Measurements from ENCODE around the gene GAS7.

GAS7 gene

DNA sequence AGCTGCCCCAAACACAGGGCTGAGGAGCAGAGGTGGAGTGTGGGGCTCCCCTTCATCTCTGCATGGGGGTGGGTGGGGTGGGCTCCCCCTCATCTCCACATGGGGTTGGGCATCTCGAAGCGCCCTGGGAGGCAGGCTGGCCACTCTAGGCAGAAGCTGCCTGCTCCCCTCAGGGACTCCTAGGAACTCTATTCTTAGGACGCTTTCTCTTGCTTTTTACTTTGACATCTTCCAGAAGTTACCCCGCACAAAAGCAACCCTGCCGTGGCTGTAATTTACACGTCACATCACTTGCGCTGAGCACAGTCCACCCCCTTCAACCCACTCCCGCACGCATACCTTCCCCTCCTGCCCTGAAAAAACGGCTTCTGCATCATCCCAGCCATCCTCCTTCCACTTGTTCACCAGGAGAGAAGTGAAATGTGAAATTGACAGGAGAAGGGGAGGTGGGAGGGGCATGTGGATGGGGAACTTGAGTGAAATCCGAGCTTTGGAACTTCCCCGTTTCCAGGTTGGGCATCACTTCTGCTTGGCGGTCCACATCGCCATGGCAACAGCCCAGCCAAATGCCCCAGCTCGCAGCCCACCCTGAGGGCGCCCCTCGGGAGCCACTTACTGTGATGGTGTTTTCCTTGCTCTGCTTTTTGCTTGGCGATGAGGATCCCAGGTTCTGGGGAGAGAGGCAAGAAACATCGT, 239.7 kb downstream of the GAS7 start:
- Mint-ChIP-seq H3K9me3 (no peaks in the 10 kb centered on the region), H3K36me3 (no peaks in the 10 kb centered on the region), H3K27ac (no peak overlapping the region), H3K4me1 (no peaks in the 10 kb centered on the region), H3K27me3 (peaks cover 35% of the 10 kb centered on the region), H3K4me3 (no peak overlapping the region)
- no peak for ATAC-seq

DNA sequence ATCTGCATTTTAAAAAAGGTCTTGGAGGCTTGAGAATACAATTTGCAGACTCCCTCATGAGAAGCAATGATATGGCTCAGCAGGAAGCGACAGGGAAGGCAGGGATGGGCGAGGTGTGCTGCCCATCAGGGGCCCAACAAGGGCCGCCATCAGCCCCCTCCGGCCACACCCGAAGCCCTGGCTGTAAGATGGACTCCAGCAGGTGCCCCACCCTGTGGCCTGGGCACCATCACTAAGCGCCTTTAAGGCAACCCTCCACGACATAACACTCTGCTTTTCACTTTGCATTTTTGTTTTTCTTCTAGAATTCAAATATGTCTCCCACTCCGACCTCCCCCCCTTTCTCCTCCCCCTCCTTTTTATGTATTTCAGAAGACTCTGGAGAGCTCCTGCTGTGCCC, 241.2 kb downstream of the GAS7 start:
- no peaks in the 10 kb centered on the region for H3K36me3 Mint-ChIP-seq
- H3K27ac Mint-ChIP-seq: no peak overlapping the region
- H3K9me3 Mint-ChIP-seq: no peaks in the 10 kb centered on the region
- no peak overlapping the region for H3K4me3 Mint-ChIP-seq
- no peaks in the 10 kb centered on the region for H3K4me1 Mint-ChIP-seq
- H3K27me3 Mint-ChIP-seq: peaks cover 35% of the 10 kb centered on the region
- no peak for ATAC-seq

DNA sequence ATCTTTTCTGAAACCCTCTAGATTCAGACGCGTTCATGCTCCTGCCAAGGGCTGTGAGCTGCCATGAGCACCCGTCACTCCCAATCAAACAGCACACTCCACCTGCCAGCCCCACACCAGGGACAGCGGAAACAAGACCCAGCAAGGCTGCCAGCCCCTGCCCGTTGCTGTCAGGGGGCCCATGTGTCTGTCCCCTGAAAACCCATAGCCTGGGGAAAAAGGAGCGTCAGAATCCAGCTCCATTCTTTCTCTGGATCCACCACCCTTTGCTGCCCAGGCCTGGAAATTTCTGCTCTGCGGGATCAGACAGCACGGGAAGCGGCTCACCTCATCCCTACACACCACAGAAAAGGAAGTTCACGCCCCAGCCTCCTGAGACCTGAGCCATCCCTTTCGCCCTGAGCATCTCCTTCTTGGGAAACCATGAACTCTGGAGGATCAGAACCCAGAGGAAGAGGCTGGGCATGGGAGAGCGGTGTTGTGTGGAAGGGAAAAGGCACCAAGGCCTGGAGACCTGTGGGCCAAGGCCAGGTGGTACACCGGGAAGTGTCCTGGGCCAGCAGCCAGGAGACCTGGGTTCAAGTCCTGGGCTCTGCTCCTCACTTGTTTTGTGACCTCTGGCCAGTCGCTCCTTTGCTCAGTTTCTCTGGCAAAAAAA, 241.8 kb downstream of the GAS7 start:
- Mint-ChIP-seq H3K9me3 (no peaks in the 10 kb centered on the region), H3K27me3 (peaks cover 35% of the 10 kb centered on the region), H3K4me3 (no peak overlapping the region), H3K27ac (no peak overlapping the region), H3K4me1 (no peaks in the 10 kb centered on the region), H3K36me3 (no peaks in the 10 kb centered on the region)
- no peak for ATAC-seq

DNA sequence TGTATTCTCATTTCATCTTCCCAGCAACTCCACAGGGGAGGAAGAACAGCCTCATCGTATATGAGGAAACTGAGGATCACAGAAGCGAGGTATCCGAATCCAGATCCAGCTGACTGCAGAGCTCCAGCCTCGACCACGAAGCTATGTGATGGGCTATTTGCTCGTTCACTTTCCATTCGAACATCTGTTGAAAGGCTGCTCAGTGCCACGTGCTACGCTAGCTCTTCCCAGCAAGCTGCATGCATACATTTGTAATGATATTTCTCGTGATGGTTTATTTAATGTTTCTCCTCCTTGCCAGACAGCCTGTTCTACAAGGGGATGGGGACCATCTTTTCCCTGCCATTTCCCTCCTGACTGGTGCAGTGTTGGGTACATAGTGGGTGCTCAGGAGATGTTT, 244.9 kb downstream of the GAS7 start:
- Mint-ChIP-seq H3K27ac (no peak overlapping the region), H3K4me3 (no peak overlapping the region), H3K36me3 (no peaks in the 10 kb centered on the region), H3K9me3 (no peaks in the 10 kb centered on the region), H3K4me1 (no peaks in the 10 kb centered on the region), H3K27me3 (peaks cover 19% of the 10 kb centered on the region)
- no peak for ATAC-seq

DNA sequence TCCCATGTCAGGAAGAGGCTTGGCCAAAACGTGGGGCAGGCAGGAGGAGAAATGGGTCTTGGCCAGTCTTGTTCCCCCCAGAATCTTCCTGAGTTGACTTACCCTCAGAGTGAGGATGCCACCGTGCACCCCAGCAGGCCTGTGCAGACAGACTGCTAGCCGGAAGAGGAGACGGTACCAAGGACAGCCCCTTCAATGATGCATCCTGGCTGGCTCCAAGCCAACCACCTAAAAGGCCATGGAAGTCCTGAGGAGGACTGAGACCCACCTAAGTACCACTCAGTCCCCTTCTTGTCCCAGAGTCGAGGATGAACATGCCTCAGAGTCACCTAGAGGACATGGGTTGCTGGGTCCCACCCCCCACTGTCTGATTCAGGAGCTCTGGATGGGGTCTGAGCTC, 246.6 kb downstream of the GAS7 start:
- H3K27me3 Mint-ChIP-seq: peaks cover 2% of the 10 kb centered on the region
- no peaks in the 10 kb centered on the region for H3K4me1 Mint-ChIP-seq
- H3K36me3 Mint-ChIP-seq: no peaks in the 10 kb centered on the region
- no peak overlapping the region for H3K4me3 Mint-ChIP-seq
- H3K27ac Mint-ChIP-seq: no peak overlapping the region
- H3K9me3 Mint-ChIP-seq: no peaks in the 10 kb centered on the region
- no peak for ATAC-seq

DNA sequence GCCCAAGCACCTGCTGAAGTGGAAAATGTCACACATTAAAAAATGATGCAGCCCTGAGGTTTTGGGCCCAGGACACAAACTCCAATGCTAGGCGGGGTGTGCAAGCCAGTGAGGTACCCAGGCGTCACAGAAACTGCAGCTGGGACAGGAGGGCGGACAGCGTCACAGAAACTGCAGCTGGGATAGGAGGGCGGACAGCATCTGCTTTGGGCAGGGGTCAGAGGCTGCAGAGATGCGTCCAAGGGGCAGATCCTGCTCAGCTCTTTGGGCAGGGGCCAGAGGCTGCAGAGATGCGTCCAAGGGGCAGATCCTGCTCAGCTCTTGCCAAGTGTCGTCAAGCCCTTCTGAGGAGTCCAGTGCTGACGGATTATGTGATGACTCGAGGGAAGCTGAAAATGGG, 249.5 kb downstream of the GAS7 start:
- no peak overlapping the region for H3K27ac Mint-ChIP-seq
- ATAC-seq: no peak
- H3K4me3 Mint-ChIP-seq: no peak overlapping the region
- no peaks in the 10 kb centered on the region for H3K4me1 Mint-ChIP-seq
- H3K9me3 Mint-ChIP-seq: no peaks in the 10 kb centered on the region
- H3K27me3 Mint-ChIP-seq: no peaks in the 10 kb centered on the region
- no peaks in the 10 kb centered on the region for H3K36me3 Mint-ChIP-seq

DNA sequence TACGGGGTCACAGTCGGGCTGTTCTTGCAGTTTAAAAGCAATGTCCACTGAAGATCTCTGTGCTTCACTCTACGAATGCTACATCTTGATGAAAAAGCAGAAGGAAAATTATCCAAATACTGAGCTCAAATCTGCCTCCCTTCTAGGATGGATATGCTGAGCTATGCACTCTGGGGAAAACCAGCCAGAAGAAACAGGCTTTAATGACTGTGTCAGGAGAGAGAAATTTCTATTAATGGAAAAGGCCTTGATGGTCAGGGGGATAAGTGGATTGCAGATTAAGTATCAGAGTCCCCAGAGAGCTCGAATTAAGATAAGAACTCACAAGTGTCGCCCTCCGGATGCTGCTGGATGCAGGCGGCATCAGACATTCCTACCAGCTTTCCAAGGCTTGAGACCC, 253.7 kb downstream of the GAS7 start:
- no peaks in the 10 kb centered on the region for H3K9me3 Mint-ChIP-seq
- H3K36me3 Mint-ChIP-seq: no peaks in the 10 kb centered on the region
- no peaks in the 10 kb centered on the region for H3K27me3 Mint-ChIP-seq
- no peak for ATAC-seq
- no peak overlapping the region for H3K4me3 Mint-ChIP-seq
- H3K27ac Mint-ChIP-seq: no peak overlapping the region
- no peaks in the 10 kb centered on the region for H3K4me1 Mint-ChIP-seq

DNA sequence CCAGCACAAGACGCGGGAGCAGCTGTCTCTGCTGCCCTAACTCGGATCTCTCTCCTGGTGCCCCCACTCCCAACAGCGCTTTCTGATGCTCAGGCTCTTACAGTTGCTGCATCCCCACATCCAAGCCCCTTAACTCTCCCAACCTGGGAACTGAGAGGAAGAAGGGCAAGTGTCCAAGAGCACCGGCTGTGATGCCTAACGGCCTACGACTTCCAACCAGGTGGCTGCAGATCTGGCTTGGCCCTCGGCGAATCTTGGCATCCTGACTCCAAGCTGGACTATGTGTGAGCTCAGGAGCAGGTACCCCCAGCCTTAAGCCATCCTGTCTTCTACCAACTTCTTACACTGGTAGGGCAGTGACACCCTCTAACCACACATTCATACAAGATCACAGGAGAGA, 255.1 kb downstream of the GAS7 start:
- Mint-ChIP-seq H3K27me3 (no peaks in the 10 kb centered on the region), H3K36me3 (no peaks in the 10 kb centered on the region), H3K27ac (no peak overlapping the region), H3K9me3 (no peaks in the 10 kb centered on the region), H3K4me3 (no peak overlapping the region), H3K4me1 (no peaks in the 10 kb centered on the region)
- no peak for ATAC-seq

DNA sequence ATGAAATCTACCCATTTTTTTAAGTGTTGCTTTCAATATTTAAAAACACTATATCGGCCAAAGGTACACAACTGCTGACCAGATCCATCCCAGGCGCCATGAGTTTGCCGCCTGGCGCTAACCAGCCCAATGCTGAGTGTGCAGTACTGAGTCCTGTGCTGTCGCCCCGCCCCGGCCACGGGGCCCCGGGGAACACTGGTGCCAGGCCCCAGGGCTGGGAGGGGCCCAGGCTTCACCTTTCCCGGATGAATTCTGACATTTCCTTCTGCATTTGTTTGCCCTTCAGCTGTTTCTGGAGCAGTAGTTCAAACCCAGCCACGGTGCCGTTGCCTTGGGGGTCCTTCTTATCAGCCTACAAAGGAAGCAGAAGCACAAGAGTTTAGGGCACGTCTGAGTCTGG, 255.5 kb downstream of the GAS7 start:
- no peaks in the 10 kb centered on the region for H3K27me3 Mint-ChIP-seq
- no peaks in the 10 kb centered on the region for H3K36me3 Mint-ChIP-seq
- no peak overlapping the region for H3K27ac Mint-ChIP-seq
- H3K4me1 Mint-ChIP-seq: no peaks in the 10 kb centered on the region
- no peak overlapping the region for H3K4me3 Mint-ChIP-seq
- no peaks in the 10 kb centered on the region for H3K9me3 Mint-ChIP-seq
- no peak for ATAC-seq

DNA sequence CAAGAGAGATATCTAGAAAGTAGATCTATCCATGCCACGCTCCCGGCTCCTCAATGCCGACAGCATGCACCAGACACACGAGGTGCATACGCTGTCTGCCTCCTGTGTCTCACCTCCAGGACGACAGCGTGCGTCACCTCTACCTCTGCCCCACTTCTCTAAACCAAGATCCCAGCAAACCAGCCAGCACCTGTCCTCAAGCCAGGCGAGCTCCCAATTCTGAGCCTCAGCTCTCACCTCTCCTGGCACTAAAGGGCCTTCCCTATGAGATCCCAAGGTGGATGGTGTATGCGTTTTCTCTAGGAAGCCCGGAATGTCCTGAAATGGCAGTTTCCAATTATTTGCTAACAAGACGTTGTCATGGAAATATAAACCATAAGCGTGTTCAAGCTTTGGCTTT, 257.1 kb downstream of the GAS7 start:
- H3K9me3 Mint-ChIP-seq: no peaks in the 10 kb centered on the region
- no peak overlapping the region for H3K4me3 Mint-ChIP-seq
- H3K27me3 Mint-ChIP-seq: no peaks in the 10 kb centered on the region
- no peak overlapping the region for H3K27ac Mint-ChIP-seq
- no peaks in the 10 kb centered on the region for H3K36me3 Mint-ChIP-seq
- no peak for ATAC-seq
- H3K4me1 Mint-ChIP-seq: no peaks in the 10 kb centered on the region

DNA sequence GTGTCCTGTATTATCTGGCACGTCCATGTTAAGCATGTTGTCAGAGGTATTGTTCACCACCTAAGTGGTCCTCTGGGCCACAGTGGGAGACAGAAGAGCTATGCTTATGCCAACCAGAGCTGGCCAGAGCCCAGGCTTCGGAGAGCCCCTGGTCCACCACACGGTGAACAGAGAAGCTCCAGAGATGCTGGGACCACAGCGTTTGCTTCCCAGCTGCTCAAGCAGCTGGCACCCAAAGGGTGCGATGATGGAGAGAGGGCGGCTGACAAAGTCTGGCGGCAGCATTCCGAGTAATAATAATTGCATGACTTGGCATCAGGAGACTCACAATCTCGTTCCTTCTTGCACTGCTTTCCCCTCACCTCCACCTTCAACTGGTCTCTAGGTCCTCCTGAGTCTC, 257.6 kb downstream of the GAS7 start:
- Mint-ChIP-seq H3K27ac (no peak overlapping the region), H3K36me3 (no peaks in the 10 kb centered on the region)
- ATAC-seq: no peak

DNA sequence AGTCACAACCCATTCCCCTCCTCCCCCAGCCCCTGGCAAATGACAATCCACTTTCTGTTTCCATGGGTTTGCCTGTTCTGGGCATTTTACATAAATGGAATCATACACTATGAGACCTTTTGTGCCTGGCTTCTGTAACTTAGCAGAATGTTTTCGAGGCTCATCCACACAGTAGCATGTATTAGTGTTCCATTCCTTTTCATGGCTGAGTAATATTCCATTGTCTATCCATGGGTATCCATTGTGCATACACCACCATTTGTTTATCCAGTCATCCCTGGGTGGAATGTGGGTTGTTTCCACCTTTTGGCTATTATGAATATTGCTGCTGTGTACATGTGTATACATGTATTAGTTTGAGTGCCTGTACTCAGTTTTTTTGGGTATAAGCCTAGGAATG, 259.6 kb downstream of the GAS7 start:
- ATAC-seq: no peak
- no peaks in the 10 kb centered on the region for H3K27me3 Mint-ChIP-seq
- no peak overlapping the region for H3K4me3 Mint-ChIP-seq
- no peaks in the 10 kb centered on the region for H3K9me3 Mint-ChIP-seq
- H3K27ac Mint-ChIP-seq: no peak overlapping the region
- no peaks in the 10 kb centered on the region for H3K4me1 Mint-ChIP-seq
- H3K36me3 Mint-ChIP-seq: no peaks in the 10 kb centered on the region

More for the DNA sequence above, 257.6 kb downstream of the GAS7 start:
- Mint-ChIP-seq H3K27me3 (no peaks in the 10 kb centered on the region), H3K4me3 (no peak overlapping the region), H3K9me3 (no peaks in the 10 kb centered on the region), H3K4me1 (no peaks in the 10 kb centered on the region)

DNA sequence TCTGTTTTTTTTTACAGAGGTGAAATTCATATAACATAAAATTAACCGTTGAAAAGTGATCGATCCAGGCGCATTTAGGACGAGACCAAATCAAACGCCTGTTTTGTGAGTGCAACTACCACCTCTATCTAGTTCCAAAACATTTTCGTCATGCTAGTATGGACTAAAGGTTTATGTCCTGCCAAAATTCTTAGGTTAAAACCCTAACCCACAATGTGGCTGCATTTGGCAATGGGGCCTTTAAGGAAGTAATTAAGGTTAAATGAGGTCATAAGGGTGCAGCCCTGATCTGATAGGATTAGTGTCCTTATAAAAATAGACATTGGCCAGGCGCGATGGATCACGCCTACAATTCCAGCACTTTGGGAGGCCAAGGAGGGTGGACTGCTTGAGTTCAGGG, 260.5 kb downstream of the GAS7 start:
- H3K27ac Mint-ChIP-seq: no peak overlapping the region
- no peaks in the 10 kb centered on the region for H3K4me1 Mint-ChIP-seq
- no peaks in the 10 kb centered on the region for H3K9me3 Mint-ChIP-seq
- no peaks in the 10 kb centered on the region for H3K27me3 Mint-ChIP-seq
- no peak for ATAC-seq
- H3K4me3 Mint-ChIP-seq: no peak overlapping the region
- no peaks in the 10 kb centered on the region for H3K36me3 Mint-ChIP-seq

DNA sequence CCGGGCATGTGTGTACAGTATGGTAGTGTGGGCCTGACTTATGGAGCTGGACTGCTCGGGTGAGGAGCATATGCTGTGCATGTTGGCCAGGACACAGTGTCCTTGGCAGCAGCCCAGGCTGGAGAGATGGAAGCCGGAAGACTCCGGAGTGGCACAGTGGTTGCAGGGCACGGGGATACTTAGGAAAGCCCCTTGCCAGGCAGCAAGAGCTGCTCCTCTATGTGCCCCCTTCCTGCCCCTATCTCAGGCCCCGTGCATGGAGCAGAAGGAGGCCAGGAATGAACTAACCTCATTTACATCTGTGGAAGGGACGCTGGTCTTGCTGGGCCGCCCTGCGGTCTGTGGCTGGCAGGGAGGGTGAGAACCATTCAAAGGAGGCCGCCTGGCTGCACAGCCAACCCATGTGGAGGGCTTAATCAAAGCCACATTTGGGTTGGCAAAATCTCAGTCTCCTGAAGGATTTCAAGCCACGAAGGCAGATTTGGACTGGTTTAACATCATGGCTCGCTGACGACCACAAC, 261.1 kb downstream of the GAS7 start:
- Mint-ChIP-seq H3K36me3 (no peaks in the 10 kb centered on the region), H3K4me3 (no peak overlapping the region), H3K4me1 (no peaks in the 10 kb centered on the region), H3K9me3 (no peaks in the 10 kb centered on the region), H3K27ac (no peak overlapping the region), H3K27me3 (no peaks in the 10 kb centered on the region)
- ATAC-seq: no peak

DNA sequence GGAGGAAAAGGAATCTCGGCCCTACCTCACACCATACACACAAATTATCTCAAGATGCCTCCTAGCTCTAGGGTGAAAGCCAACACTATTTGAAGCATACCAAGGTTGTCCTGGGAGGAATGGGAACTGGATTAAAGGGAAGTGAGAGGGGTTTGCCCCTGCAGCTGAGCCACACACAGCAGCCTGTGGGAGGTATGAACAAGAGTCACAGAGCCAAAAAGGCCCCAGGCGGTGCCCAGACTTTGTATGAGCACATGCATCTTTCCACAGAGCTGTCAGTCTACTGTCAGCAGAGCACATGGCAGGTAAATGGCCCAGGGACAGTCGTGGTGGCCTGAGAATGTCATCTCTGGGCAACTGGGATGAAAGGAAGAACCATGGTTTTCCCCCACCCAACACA, 262.3 kb downstream of the GAS7 start:
- Mint-ChIP-seq H3K27me3 (no peaks in the 10 kb centered on the region), H3K36me3 (no peaks in the 10 kb centered on the region), H3K9me3 (no peaks in the 10 kb centered on the region), H3K27ac (no peak overlapping the region), H3K4me1 (no peaks in the 10 kb centered on the region), H3K4me3 (no peak overlapping the region)
- ATAC-seq: no peak

DNA sequence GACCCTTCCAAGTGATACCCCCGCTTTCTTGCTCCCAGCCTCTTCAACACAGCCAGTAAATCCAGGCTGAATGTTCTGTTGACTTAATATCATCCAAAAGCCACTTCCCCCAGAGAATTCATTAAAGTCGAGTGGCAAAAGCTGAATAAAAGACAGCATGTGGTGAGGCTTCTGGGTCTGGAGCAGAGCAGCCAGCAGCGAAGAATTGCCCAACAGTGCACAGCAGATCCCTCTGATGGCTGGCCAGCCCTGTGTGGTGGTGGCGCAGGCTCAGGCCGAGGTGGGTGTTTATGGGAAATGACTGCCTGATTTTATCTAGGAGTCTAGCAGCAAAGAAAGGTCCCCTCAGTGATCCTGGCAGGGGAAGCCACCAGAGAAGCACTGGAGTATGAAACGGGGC, 263.0 kb downstream of the GAS7 start:
- ATAC-seq: no peak
- Mint-ChIP-seq H3K27ac (no peak overlapping the region), H3K4me1 (no peaks in the 10 kb centered on the region), H3K36me3 (no peaks in the 10 kb centered on the region), H3K4me3 (no peak overlapping the region), H3K27me3 (no peaks in the 10 kb centered on the region), H3K9me3 (no peaks in the 10 kb centered on the region)

All from stimulated activated memory B cell treated with anti-CD40 and anti-IgM and Interleukin-4, amounts not matched to agents 10 μg/mL and 1 μg/mL and 100 μg/mL, for 72 hours (primary cell).